ENCODE measurements around the gene GTF2H2.
"Not testable (repeated sequence)": the region's sequence is repeated elsewhere in the genome, so short reads cannot be mapped to it uniquely, and the experiment has no call there.

- TF ChIP-seq, protein P1, sequence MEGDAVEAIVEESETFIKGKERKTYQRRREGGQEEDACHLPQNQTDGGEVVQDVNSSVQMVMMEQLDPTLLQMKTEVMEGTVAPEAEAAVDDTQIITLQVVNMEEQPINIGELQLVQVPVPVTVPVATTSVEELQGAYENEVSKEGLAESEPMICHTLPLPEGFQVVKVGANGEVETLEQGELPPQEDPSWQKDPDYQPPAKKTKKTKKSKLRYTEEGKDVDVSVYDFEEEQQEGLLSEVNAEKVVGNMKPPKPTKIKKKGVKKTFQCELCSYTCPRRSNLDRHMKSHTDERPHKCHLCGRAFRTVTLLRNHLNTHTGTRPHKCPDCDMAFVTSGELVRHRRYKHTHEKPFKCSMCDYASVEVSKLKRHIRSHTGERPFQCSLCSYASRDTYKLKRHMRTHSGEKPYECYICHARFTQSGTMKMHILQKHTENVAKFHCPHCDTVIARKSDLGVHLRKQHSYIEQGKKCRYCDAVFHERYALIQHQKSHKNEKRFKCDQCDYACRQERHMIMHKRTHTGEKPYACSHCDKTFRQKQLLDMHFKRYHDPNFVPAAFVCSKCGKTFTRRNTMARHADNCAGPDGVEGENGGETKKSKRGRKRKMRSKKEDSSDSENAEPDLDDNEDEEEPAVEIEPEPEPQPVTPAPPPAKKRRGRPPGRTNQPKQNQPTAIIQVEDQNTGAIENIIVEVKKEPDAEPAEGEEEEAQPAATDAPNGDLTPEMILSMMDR (IDR thresholded peaks at IDR 0.05): not testable (repeated sequence)
- TF ChIP-seq POLR2A (IDR thresholded peaks at IDR 0.05): not testable (repeated sequence)
Observed at GRCh38 chr5:71031046-71031776, 36.3 kb downstream of the GTF2H2 start.

Measured in uterus (tissue), 2 donors.